Measurements from ENCODE around the gene VGLL3. TPM values are rescaled to one million over a fixed set of nuclear protein-coding genes. Genes with fewer than 3 reads are reported as not detected.

The VGLL3 gene
- polyA plus RNA-seq, 1 donor from 2014 or later, result 0.06 TPM

- TF ChIP-seq EZH2 (IDR thresholded peaks at IDR 0.05; ENCODE audit: borderline replicate concordance, insufficient read depth, low read length, poor library complexity, severe bottlenecking) (no peak), SMC3 (conservative IDR thresholded peaks at IDR 0.05; ENCODE audit: poor library complexity) (no peak), POLR2AphosphoS5 (IDR thresholded peaks at IDR 0.05) (no peak), MXI1 (conservative IDR thresholded peaks at IDR 0.05; ENCODE audit: poor library complexity, severe bottlenecking) (no peak), TAF1 (IDR thresholded peaks at IDR 0.05; ENCODE audit: low read depth) (no peak), CTCF (IDR thresholded peaks at IDR 0.05; ENCODE audit: poor library complexity, severe bottlenecking) (no peak)
- TF ChIP-seq, protein P1, sequence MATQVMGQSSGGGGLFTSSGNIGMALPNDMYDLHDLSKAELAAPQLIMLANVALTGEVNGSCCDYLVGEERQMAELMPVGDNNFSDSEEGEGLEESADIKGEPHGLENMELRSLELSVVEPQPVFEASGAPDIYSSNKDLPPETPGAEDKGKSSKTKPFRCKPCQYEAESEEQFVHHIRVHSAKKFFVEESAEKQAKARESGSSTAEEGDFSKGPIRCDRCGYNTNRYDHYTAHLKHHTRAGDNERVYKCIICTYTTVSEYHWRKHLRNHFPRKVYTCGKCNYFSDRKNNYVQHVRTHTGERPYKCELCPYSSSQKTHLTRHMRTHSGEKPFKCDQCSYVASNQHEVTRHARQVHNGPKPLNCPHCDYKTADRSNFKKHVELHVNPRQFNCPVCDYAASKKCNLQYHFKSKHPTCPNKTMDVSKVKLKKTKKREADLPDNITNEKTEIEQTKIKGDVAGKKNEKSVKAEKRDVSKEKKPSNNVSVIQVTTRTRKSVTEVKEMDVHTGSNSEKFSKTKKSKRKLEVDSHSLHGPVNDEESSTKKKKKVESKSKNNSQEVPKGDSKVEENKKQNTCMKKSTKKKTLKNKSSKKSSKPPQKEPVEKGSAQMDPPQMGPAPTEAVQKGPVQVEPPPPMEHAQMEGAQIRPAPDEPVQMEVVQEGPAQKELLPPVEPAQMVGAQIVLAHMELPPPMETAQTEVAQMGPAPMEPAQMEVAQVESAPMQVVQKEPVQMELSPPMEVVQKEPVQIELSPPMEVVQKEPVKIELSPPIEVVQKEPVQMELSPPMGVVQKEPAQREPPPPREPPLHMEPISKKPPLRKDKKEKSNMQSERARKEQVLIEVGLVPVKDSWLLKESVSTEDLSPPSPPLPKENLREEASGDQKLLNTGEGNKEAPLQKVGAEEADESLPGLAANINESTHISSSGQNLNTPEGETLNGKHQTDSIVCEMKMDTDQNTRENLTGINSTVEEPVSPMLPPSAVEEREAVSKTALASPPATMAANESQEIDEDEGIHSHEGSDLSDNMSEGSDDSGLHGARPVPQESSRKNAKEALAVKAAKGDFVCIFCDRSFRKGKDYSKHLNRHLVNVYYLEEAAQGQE (IDR thresholded peaks at IDR 0.05; ENCODE audit: borderline replicate concordance), result no peak
- Histone ChIP-seq H3K36me3 (ENCODE audit: insufficient read depth, low read length) (no peaks in the 10 kb centered on the region), H3K9me2 (ENCODE audit: insufficient read depth, low read length) (no peaks in the 10 kb centered on the region), H3K9ac (ENCODE audit: low read length) (no peak overlapping the region), H3F3A (ENCODE audit: insufficient read depth, low read length, poor library complexity, severe bottlenecking) (no peaks in the 10 kb centered on the region), H3K79me2 (replicated peaks; ENCODE audit: insufficient read depth, low read length) (no peaks in the 10 kb centered on the region), H3K9me3 (ENCODE audit: low read length) (no peaks in the 10 kb centered on the region), H4K20me1 (ENCODE audit: insufficient read depth) (no peaks in the 10 kb centered on the region), H3K27me3 (ENCODE audit: insufficient read depth, low read depth, low read length) (no peaks in the 10 kb centered on the region), H3K4me2 (ENCODE audit: low read length) (no peak overlapping the region), H3K4me3 (ENCODE audit: low read length) (no peak overlapping the region), H3K27ac (ENCODE audit: low read length) (no peak overlapping the region), H2AFZ (ENCODE audit: low read depth, low read length) (no peak overlapping the region)
Measured at GRCh38 chr3:86895202-86895601, 95.7 kb downstream of the VGLL3 start.

DNA sequence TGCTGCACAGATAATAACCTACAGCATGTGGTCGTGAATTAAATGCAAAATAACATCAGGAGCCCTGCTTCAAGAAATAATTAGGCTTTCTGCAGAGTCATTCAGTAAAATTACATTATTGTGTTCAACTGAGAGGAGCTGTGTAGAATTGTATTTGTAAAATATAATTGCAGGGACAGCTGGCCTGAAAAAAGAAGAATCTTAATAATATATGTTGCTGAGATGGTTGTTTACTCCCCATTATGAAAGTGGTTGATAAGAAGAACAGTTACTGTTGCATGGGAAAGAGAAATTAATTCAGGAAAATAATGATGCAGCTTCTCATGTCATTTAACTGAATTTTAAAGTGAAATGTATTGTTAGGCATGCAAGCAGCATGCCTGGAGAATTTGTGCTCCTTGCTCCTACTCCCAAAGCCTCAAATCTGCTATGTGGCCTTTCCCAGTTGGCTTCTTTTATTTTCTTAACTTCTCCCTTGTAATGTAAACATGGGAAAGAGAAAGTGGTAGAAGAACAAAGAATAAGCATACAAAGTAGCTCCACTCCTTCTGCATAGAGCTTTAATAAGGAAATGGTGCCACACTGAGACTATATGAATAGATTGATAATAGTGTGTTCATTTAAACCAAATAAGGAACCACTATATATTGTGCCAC is 100.1 kb downstream of the VGLL3 start:
- Histone ChIP-seq H3K79me2 (replicated peaks; ENCODE audit: insufficient read depth, low read length) (no peaks in the 10 kb centered on the region), H3K27me3 (ENCODE audit: insufficient read depth, low read depth, low read length) (no peaks in the 10 kb centered on the region), H3K4me3 (ENCODE audit: low read length) (no peak overlapping the region), H3K27ac (ENCODE audit: low read length) (no peak overlapping the region), H3K9me3 (ENCODE audit: low read length) (no peaks in the 10 kb centered on the region), H3K9me2 (ENCODE audit: insufficient read depth, low read length) (no peaks in the 10 kb centered on the region), H4K20me1 (ENCODE audit: insufficient read depth) (no peaks in the 10 kb centered on the region), H3K36me3 (ENCODE audit: insufficient read depth, low read length) (no peaks in the 10 kb centered on the region), H3F3A (ENCODE audit: insufficient read depth, low read length, poor library complexity, severe bottlenecking) (no peaks in the 10 kb centered on the region), H3K4me2 (ENCODE audit: low read length) (no peak overlapping the region), H2AFZ (ENCODE audit: low read depth, low read length) (no peak overlapping the region), H3K9ac (ENCODE audit: low read length) (no peak overlapping the region)
- no peak for TF ChIP-seq EP300 (conservative IDR thresholded peaks at IDR 0.05; ENCODE audit: poor library complexity, severe bottlenecking)
- TF ChIP-seq RAD21 (conservative IDR thresholded peaks at IDR 0.05), result no peak

Other genes with a start within 250 kb of the VGLL3 start
- gene CHMP2B, start 236.2 kb upstream of the VGLL3 start, polyA plus RNA-seq, result 41.5 and 59.3 TPM in 2 replicates